ENCODE results near the gene CEP295NL. TPM values are rescaled to one million over a fixed set of nuclear protein-coding genes. Genes with fewer than 3 reads are reported as not detected.
A peak's percentile ranks its signal among the peaks of the same experiment; 100 is the strongest.

CEP295NL gene
- total RNA-seq, 1 donor from 2014 or later = 1.4 TPM

DNA sequence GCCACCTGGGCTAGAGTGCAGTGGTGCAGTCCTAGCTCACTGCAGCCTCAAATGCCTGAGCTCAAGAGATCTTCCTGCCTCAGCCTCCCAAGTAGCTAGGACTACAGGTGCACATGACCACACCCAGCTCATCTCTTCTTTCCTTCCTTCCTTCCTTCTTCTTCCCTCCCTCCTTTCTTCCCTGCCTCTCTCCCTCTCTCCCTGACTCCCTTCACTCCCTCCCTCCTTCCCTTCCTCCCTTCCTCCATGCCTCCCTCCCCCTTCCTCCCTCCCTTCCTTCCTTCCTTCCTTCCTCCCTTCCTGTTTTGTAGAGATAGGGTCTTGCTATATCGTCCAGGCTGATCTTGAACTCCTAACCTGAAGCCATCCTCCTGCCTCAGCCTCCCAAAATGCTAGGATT is 38.9 kb downstream of the CEP295NL start:
- no peak for DNase-seq

DNA sequence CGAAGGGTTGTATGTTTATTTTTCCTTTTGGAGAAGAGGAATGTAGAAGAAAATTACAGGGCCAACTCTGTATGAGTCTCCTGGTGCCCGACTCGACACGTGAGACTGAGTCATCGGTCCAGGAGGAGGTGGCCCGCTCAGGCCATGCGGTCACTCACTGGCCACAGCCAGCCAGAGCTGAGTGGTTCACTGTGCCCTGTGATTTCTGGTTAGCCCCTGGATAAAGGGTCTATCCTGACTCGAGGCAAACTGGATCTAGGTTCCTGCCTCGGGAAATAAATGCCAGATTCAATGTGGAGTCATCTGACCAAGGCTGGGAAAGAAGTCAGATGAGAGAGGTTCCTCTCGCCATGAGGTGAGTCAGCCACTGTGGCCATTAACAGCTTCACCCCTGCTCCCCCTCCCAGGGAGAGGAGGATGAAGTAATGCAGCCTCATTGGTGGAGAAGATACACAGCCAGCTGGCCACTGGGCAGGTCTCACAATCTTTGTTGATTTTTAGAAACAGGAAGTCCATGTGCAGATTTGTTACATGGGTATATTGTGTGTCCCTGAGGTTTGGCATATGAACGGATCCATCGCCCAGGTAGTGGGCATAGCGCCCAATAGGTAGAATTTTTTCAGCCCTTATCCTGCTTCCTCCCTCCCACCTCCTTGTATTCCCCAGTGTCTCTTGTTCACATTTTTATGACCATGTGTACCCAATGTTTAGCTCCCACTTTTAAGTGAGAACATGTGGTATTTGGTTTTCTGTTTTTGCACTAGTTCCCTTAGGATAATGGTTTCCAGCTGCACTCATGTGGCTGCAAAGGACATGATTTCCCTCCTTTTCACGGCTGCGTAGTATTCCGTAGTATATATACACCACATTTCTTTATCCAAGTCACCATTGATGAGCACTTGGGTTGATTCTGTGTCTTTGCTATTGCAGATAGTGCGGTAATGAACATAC is 40.7 kb downstream of the CEP295NL start:
- peak; percentile 17 for DNase-seq

DNA sequence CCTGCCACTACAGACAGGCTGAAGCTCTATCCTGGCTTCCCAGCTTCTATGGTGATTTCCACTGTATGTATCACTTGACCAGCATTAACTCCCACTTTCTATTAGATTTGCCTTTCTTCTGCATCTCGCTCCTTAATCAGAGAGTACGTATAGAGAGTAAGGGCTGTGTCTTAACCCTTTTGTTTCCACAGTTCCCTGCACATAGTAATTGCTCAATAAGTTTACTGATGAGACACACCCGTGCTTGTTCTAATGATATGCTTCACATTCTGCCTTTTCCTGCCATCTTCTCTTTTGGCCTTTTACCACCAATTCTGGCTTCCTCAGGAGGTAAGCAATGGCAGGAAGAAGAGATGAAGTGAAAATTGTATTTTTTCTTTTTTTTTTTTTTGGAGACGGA is 41.8 kb downstream of the CEP295NL start:
- no peak for DNase-seq

DNA sequence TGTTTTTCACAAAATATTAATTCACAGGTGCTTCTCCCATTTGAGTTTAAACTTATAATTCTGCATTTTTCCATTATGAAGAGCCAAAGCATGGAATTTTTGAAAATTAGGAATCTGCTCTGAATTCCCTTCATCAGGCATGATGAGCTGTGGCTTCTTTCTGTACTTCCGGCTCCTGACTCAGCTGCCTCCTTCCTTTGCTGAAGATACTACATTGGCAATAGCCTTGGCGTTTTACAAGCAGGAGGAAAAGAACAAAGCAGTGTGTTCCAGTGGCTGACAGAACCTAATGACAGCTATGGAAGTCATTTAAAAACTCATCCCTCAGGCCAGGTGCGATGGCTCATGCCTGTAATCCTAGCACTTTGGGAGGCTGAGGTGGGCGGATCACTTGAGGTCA is 44.0 kb downstream of the CEP295NL start:
- no peak for DNase-seq

DNA sequence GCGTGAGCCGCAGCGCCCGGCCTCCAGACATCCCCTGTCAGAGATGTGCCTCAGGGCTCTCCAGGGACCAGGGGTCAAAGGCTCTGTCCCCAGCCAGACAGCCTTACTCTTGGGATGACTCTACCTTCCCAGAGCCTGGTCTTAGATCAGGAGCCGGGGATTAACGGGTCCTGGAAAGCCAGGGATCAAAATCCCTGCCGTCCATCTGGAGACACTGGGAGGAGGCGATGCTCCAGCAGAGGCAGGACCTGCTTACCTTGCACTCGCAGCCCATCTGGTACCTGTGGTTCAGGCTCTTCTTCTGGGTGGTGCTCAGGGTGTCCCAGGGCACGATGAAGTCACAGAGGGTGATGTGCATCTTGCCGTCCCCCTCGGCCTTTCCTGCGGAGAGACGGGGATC is 45.7 kb downstream of the CEP295NL start:
- DNase-seq = no peak

DNA sequence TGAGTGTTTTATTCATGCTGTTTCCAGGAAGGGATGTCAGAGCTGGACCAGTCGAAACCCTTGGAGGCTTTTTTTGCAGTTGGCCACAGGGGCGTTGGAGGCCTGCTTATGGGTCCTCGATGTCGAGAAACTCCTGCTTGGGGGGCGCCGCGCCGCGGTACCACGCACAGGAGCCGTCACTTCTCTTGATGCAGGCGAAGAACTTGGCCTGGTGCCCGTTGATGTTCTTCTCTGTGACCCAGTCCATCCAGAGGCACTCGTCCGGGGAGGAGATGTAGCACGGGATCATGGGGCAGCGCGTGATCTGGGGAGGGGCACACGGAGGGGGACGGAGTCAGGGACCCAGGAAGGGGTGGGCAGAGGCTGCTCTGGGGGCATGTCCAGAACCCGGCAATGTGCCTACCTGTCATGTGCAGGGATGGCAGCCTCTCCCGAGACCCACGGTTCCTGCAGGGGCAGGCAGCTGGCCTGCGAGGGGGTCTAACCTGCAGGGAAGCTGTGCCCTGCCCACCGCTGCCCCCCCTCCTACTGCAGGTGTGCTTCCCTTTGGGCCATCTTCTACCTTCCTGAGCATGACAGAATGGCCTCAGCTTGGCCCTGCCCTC is 47.3 kb downstream of the CEP295NL start:
- DNase-seq = no peak

DNA sequence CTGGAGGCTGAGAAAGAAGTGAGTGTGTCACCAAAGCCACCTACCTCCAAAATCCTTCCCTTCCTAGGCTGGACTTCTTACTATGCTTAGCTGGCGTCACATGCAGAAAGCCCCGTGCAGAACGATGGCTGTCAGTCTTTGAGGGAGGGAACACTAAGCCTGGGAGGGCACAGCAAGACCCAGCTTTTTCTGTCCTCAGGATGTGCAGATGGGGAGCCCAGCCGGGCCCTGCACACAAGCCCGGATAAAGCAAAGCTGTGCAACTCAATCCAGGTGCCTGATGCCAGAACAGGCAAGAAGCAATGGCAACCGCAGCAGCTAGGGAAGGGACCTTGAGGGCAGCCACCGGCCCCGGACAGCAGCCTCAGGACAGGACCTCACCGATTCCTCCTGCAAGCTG is 48.5 kb downstream of the CEP295NL start:
- no peak for DNase-seq

DNA sequence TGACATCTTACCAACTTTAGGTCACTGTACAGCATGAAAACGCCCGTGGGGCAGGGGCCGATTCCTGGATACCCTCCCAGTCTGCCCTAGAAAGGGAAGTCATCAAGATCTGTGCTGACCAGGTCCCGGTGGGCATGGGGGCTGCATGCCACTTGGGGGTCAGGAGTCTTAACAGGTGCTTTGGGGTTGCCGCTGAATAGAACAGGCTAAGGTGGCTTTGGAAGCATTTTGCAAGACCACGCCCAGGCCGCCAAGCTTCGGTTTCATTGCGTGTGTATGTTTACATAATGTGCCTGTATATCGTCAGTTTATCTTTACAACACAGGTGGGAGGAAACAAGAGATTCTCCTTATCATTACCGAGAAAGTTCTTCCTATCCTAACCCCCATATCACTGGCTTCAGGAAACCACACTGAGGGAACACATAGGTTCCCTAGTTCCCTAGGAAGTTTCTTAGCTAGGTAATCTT is 49.0 kb downstream of the CEP295NL start:
- no peak for DNase-seq

DNA sequence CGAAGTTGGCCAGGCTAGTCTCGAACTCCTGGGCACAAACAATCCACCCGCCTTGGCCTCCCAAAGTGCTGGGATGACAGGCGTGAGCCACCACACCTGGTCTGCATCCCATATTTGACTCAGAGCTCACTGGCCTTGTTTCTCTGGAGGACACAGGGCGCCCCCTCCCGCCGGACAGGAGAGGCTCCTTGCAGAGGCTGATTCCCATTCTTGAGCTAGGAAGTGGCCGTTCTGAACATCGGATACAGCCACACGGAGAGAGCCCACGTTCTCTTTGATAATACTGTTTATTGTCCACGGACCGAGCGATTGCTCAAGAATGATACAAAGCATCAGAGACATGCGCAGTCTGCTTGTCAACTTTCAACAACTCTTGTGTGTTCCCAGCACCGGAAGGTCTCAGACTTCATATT is 50.3 kb downstream of the CEP295NL start:
- DNase-seq = no peak

DNA sequence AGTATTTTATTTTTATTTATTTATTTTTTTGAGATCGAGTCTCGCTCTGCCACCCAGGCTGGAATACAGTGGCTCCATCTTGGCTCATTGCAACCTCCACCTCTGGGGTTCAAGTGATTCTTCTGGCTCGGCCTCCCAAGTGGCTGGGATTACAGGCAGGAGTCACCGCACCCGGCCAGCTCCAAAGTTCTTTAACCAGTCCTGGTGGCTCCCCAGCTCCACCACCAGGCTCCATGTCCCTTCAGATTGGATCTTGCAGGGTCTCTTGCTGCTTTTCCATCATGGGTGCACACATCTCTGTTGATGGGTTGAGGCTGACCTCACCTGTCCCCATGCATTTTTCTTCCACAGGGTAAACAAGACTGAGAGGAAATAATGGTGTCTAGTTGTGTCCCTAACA is 54.0 kb downstream of the CEP295NL start:
- no peak for DNase-seq

DNA sequence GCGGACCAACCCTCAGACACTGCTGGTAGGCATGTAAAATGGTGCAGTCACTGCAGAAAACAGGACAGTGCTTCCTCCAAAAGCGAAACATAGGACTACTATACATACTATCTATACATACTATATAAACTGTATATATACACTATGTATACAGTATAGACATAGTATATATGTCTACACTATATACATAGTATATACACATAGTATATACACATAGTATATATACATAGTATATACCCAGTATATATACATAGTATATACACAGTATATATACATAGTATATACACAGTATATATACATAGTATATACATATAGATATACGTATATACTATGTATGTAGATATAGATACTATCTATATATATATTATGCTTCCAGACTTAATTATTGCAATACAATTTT is 55.9 kb downstream of the CEP295NL start:
- no peak for DNase-seq

DNA sequence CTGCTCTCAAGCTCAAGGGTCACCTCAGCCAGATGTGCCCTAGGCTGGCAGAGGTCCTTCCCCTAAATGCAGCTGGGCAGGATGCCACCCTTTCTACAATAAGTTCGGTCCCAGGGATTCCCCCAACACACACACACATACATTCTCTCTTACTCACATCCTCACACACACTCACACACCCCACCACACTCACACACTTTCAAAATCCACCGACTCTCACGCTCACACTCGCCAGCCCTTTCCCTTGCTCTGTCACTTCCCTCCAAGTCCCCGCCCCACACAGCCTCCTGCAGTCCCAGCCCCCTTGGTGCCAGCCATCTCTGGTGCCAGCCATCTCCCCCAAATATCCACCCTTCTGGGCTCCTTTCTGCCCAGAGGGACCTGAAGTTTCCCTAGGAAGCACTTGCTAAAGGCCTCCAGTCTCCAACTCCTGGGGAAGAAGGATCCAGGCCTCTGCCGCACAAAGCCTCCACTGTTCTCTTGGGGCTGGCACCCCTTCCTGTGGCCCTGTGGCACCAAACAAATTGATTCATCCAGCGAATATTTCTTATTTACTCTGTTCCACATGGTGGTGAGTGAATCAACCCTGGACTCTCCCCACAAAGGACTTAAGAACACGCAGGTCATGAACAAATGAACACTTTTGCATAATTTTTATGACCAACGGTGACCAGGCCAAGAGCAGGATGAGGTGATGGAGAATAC is 58.5 kb downstream of the CEP295NL start:
- DNase-seq = no peak

DNA sequence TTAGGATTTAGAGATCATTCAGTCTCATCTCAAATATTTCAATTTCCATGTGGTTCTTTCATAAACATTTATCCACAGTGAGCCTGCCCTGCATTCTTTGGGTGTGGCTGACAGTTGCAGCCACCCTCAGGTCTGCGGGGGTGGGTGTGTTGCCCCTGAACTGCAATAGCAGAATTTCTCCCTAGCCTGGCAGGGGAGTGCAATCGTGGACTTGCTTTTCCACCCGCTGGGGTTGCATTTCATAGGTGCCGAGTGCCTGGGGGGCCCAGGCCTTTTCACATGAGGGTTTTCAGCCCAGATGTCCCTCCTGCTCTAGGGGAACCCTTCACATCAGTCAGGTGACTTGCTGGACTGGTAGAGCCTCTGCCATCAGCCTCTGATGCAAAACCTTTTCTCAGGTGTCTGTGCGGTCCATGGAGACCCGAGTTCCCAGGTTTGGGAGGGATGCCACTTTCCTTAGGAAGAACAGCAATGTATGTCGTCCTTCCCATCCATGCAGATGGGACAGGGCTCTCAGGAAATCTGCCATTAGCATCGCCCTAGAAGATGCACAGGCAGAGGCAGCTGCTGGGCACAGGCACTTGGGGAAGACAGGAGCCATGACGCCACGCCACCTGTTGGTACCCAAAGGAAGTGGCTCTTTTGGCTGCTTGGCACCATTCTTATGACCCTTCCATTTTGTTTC is 60.0 kb downstream of the CEP295NL start:
- no peak for DNase-seq

DNA sequence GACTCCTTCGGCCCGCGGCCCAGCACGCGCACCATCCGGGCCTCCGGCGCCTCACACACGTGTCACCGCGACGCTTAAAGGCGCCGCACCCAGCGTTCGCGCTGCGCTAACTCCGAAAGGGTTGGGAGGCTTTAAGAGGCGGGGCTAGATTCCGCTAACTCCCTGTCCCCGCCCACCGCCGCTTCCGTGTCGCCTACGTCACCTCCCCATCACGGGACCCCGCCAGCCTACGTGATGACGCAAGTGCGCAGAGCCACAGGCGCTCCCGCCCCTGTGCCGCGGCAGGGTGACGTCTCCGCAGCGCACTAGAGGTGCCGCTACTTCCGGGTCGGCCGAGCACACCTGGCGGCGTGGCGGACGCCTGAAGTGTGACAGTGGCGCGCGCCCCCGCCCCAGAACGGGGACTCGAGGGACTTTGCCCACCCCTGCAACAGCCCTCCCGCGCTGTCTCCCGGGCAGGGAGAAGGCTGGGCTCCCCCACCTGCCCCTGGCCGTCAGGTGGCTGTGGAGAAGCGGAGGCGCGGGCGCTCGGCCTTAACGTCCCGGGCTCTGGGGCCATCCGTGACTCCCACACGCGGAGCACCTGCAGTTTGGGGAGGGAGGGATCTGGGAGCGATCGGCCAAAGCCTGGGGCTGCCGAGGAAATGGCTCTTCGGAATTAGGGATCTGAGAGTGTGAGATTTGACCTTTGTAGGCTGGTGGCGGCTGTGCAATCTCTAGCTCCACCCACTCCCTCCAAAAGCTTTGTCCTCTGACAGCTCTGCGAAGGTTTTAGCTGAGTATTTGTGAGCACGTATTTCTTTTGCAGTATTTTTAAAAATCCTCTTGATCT is 62.0 kb downstream of the CEP295NL start, which contains the start of gene USP36:
Gene USP36 (minus strand): TSS at position 35 of the 832 bp plus-strand sequence. CDS start 4,451 bp downstream, outside the sequence.
- DNase-seq = peak; percentile 98

Other genes starting within 250 kb of the CEP295NL start
- 82.2 TPM for gene CYTH1, start 120.9 kb downstream of the CEP295NL start, total RNA-seq
- 21.4 TPM for gene USP36, start 62.4 kb downstream of the CEP295NL start, total RNA-seq
- gene TIMP2, start 22.2 kb upstream of the CEP295NL start, total RNA-seq = 33.2 TPM
- gene LGALS3BP, start 76.7 kb upstream of the CEP295NL start, total RNA-seq = 24.2 TPM
- gene CANT1, start 106.6 kb upstream of the CEP295NL start, total RNA-seq = 13.1 TPM
- 0.78 TPM for gene C1QTNF1, start 121.0 kb upstream of the CEP295NL start, total RNA-seq
- gene ENGASE, start 171.6 kb upstream of the CEP295NL start, total RNA-seq = 5.8 TPM

Data from occipital lobe (tissue), 2 donors.